Pancreas (tissue), 10 donors: Measurements from ENCODE around the gene SLC7A7. TPM values are rescaled to one million over a fixed set of nuclear protein-coding genes. Genes with fewer than 3 reads are reported as not detected.
"Not testable (repeated sequence)": the region's sequence is repeated elsewhere in the genome, so short reads cannot be mapped to it uniquely, and the experiment has no call there.

Experiments used
- ATAC-seq, 4 donors: fragments of 200-7000 bp; cut with Tn5 transposase; one replicate each; pipeline versions ENCODE4 v1.8.0 to v1.9.1; 2020; ENCODE audit warnings: mild to moderate bottlenecking in 4 of 4, moderate library complexity in 4 of 4
- DNase-seq, 6 donors: peaks; one replicate each; pipeline ENCODE4 v3.0.0-alpha.2; 2020
- FAIRE-seq: peaks from 2 replicates; lab custom pipeline; 2012; peaks lifted over from hg19 to GRCh38; lab: Jason Lieb, UNC
- H3K27ac ChIP-seq, 4 donors: fragments of 200-600 bp; sonication (generic); 1 replicate in 3 of 4; 2 replicates in 1 of 4; pipeline versions ENCODE4 v1.5.0 to v1.8.0; 2020
- H3K27me3 ChIP-seq, 4 donors: fragments of 200-600 bp; one replicate each; pipeline ENCODE4 v1.8.0; 2021
- H3K36me3 ChIP-seq, 3 donors: fragments of 200-600 bp; sonication (generic) in 1 of 3; one replicate each; pipeline versions ENCODE4 v1.5.0 to v1.8.0; 2020 to 2021
- H3K4me1 ChIP-seq, 3 donors: fragments of 200-600 bp; one replicate each; pipeline ENCODE4 v1.8.0; 2021
- H3K4me3 ChIP-seq, 4 donors: fragments of 200-600 bp; sonication (generic) in 2 of 4; one replicate each; pipeline versions ENCODE4 v1.5.0 to v1.8.0; 2020 to 2021
- H3K9me3 ChIP-seq, 4 donors: fragments of 200-600 bp; one replicate each; pipeline ENCODE4 v1.8.0; 2021
- WGBS, 2 donors: extraction: QIAGEN DNeasy Blood & Tissue Kit; methylation state at CpG; one replicate each; pipeline ENCODE4 v1.1.7; 2013; 5-methylcytosine and 5-hydroxymethylcytosine counted together
- intact Hi-C, 3 donors: fragments of 100-400 bp; cut with DNase I; formaldehyde crosslinking; loops; one replicate each; pipeline versions ENCODE4 v1.11.1 to v1.14.2; 2022
- polyA plus RNA-seq, 2 donors: library from polyadenylated mRNA; stranded (reverse); fragments of 200-250 nt; gene quantifications; one replicate each; pipeline ENCODE4 v1.2.3, GENCODE V29; 2013
- total RNA-seq, 6 donors: library from RNA; stranded (reverse); fragmentation: NEBNext Ultra II Directional in 4 of 6; extraction: Animal tissue kit (Norgen Biotek cat#: 25700) in 4 of 6; gene quantifications; one replicate each; pipeline versions ENCODE4 v1.2.1 to v1.2.4, GENCODE V29; 2021 to 2023
- TF ChIP-seq, protein P1 (sequence below), 4 donors: fragments of 200-600 bp; sonication (generic) in 3 of 4; IDR thresholded peaks; one replicate each; pipeline versions ENCODE4 v1.5.0 to v1.8.0; 2021; ENCODE audit warnings: antibody characterized with exemption in 4 of 4
- donor health status: healthy with polysubstance abuse.
- donor health status: DM: no; HTN: no; CAD: no; lungs with moderate emphysema.
- donor health status: DM: no; HTN: no; CAD: no.
- donor health status: control.
- donor health status: control.
- donor health status: Bipolar disorder and iron deficiency.
- donor health status: DM: yes; HTN: yes; CAD: no.
- donor health status: DM: no; HTN: no; CAD: no.
- donor health status: DM: no; HTN: no; CAD: no.
- donor health status: DM: yes; HTN: yes; CAD: no.

Gene SLC7A7
- total and polyA plus RNA-seq, 8 donors = 2.9 to 13.1 (median 5.7) TPM

DNA sequence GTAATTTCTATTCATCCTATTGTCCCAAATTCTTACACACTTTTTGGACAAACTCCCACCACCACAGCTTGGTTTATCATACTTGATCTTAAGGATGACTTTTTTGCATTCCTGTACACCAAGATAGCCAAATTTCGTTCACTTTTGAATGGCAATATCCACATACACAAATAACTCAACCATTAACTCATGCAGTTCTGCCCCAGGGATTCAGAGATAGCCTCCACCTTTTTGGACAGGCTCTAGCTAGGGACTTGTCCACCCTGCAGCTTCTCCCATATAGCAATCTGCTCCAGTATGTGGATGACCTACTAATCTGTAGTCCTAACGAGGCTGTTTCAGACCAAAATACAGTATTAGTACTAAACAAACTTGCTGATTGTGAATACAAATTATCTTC lies 81.4 kb downstream of the SLC7A7 start:
- intact Hi-C loops = no loop called here
- FAIRE-seq = no peak
- ATAC-seq = no peak

DNA sequence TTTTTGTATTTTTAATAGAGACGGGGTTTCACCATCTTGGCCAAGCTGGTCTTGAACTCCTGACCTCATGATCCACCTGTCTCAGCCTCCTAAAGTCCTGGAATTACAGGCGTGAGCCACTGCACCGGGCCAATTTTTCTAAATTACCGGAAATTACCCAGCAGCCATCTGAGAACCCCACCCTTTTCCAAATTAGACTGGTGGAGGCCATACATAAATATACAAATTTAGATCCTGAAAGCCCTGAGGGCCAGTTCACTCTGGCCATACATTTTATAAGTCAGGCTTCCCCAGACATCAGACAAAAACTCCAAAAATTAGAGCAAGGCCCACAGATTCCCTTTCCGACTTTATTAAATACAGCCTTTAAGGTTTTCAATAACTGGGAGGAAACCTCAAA lies 83.2 kb downstream of the SLC7A7 start:
- not testable (repeated sequence) for H3K4me1 ChIP-seq

More for the DNA sequence above, 81.4 kb downstream of the SLC7A7 start:
- Histone ChIP-seq H3K27ac (no peak overlapping the region), H3K4me1 (no peaks in the 10 kb centered on the region), H3K9me3 (no peaks in the 10 kb centered on the region), H3K27me3 (no peaks in the 10 kb centered on the region), H3K4me3 (no peak overlapping the region), H3K36me3 (no peaks in the 10 kb centered on the region)
- WGBS, 2 donors = 53 to 70% methylated on average over 2 of the region's 2 CpGs
- no peak for DNase-seq
- TF ChIP-seq, protein P1, sequence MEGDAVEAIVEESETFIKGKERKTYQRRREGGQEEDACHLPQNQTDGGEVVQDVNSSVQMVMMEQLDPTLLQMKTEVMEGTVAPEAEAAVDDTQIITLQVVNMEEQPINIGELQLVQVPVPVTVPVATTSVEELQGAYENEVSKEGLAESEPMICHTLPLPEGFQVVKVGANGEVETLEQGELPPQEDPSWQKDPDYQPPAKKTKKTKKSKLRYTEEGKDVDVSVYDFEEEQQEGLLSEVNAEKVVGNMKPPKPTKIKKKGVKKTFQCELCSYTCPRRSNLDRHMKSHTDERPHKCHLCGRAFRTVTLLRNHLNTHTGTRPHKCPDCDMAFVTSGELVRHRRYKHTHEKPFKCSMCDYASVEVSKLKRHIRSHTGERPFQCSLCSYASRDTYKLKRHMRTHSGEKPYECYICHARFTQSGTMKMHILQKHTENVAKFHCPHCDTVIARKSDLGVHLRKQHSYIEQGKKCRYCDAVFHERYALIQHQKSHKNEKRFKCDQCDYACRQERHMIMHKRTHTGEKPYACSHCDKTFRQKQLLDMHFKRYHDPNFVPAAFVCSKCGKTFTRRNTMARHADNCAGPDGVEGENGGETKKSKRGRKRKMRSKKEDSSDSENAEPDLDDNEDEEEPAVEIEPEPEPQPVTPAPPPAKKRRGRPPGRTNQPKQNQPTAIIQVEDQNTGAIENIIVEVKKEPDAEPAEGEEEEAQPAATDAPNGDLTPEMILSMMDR (IDR thresholded peaks at IDR 0.05) = no peak

DNA sequence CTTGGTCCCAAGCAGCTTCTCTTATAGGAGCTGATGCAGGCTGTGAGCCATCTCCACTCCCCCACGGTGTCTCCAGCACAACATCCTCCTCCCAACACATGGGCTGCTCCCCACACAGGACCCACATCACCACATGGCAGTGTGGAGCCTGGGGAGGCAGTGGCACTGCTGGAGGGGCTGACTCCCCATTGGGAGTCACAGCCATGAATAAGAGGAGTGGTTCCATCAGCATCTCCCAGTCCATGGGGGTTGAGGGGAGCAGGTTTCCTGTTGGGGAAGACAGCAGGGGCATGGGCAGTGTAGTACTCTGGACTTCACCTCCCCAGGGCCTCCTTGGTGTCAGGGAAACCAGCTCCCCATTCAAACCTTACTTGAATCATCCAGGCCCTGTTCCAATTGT lies 89.2 kb downstream of the SLC7A7 start:
- Histone ChIP-seq H3K27me3 (no peaks in the 10 kb centered on the region), H3K4me3 (no peak overlapping the region), H3K27ac (no peak overlapping the region), H3K36me3 (no peaks in the 10 kb centered on the region), H3K4me1 (no peaks in the 10 kb centered on the region), H3K9me3 (no peaks in the 10 kb centered on the region)
- 55 to 75% methylated on average over 1 of the region's 1 CpG for WGBS, 2 donors
- intact Hi-C loops = no loop called here
- DNase-seq = no peak
- TF ChIP-seq, protein P1 (IDR thresholded peaks at IDR 0.05) = no peak
- ATAC-seq = no peak
- FAIRE-seq = no peak

More for the DNA sequence above, 83.2 kb downstream of the SLC7A7 start:
- H3K9me3 ChIP-seq, H3K27me3 ChIP-seq, DNase-seq, intact Hi-C loops, ATAC-seq, FAIRE-seq, H3K4me3 ChIP-seq, H3K36me3 ChIP-seq, H3K27ac ChIP-seq: not testable (repeated sequence)
- WGBS, 2 donors = 77 to 94% methylated on average over 5 of the region's 5 CpGs

DNA sequence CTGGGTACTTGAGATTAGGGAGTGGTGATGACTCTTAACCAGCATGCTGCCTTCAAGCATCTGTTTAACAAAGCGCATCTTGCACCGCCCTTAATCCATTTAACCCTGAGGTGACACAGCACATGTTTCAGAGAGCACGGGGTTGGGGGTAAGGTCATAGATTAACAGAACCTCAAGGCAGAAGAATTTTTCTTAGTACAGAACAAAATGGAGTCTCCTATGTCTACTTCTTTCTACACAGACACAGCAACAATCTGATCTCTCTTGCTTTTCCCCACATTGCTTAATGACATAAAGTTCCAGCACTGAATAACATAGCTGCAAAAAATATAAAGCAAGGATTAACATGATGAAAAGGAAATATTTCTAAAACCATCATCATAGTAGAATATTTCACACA lies 89.9 kb downstream of the SLC7A7 start:
- FAIRE-seq, H3K4me3 ChIP-seq, ATAC-seq, H3K27ac ChIP-seq, H3K9me3 ChIP-seq, DNase-seq, intact Hi-C loops, H3K36me3 ChIP-seq, H3K4me1 ChIP-seq, H3K27me3 ChIP-seq: not testable (repeated sequence)
- WGBS, 2 donors = 56 to 64% methylated on average over 3 of the region's 3 CpGs

DNA sequence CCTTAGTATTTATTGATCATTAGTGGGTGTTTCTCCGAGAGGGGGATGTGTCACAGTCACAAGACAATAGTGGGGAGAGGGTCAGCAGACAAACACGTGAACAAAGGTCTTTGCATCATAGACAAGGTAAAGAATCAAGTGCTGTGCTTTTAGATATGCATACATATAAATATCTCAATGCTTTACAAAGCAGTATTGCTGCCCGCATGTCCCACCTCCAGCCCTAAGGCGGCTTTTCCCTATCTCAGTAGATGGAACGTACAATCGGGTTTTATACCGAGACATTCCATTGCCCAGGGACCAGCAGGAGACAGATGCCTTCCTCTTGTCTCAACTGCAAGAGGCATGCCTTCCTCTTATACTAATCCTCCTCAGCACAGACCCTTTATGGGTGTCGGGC lies 90.4 kb downstream of the SLC7A7 start:
- H3K36me3 ChIP-seq, H3K4me3 ChIP-seq, intact Hi-C loops, H3K27me3 ChIP-seq, FAIRE-seq, H3K4me1 ChIP-seq, H3K27ac ChIP-seq, ATAC-seq, DNase-seq, H3K9me3 ChIP-seq: not testable (repeated sequence)
- WGBS, 2 donors = 63 to 75% methylated on average over 5 to 8 of the region's 8 CpGs

DNA sequence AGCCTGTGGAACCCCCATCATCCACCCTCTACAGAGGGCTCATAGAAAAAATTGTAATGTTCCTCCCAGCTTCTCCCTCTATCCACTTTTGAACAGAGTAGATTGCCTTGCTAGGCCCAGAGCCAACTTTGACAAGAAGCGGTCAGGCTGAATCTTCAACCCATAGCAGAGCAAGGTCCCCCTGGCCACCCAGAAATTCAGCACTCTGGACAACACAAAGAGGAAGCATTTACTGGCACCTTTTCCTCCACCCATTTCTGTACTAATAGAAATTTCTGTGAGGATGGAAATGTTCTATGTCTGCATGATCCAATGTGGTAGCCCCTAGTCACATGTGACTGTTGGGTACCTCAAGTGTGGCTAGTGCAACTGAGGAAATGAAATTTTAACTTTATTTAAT lies 91.4 kb downstream of the SLC7A7 start:
- WGBS, 2 donors = 86 to 92% methylated on average over 1 of the region's 1 CpG
- Histone ChIP-seq H3K4me3 (no peak overlapping the region), H3K27ac (no peak overlapping the region), H3K36me3 (no peaks in the 10 kb centered on the region), H3K9me3 (no peaks in the 10 kb centered on the region), H3K27me3 (no peaks in the 10 kb centered on the region), H3K4me1 (no peaks in the 10 kb centered on the region)
- FAIRE-seq (no peak), ATAC-seq (no peak), DNase-seq (no peak)
- TF ChIP-seq, protein P1 (IDR thresholded peaks at IDR 0.05) = no peak
- intact Hi-C loops = no loop called here

Other genes starting within 250 kb of the SLC7A7 start
- 100 to 1,000 TPM in 1 of 6 donors, 10 to 100 TPM in 5; 63.3 to 119 (median 85.2) TPM for gene DAD1, start 226.2 kb downstream of the SLC7A7 start, total RNA-seq
- 100 to 1,000 TPM in 1 of 2 donors, 10 to 100 TPM in 1; 58.2 to 178 TPM for gene DAD1, start 226.2 kb downstream of the SLC7A7 start, polyA plus RNA-seq
- gene ABHD4, start 217.1 kb downstream of the SLC7A7 start, total RNA-seq = 10 to 100 TPM in 3 of 6 donors, 1 to 10 TPM in 3; 7.6 to 25.9 (median 11.8) TPM
- 10 to 100 TPM in 1 of 2 donors, 1 to 10 TPM in 1; 8.2 to 14.7 TPM for gene ABHD4, start 217.1 kb downstream of the SLC7A7 start, polyA plus RNA-seq
- gene OR6J1, start 171.1 kb downstream of the SLC7A7 start, total RNA-seq = under 1 TPM in 1 of 6 donors, not detected in 5; 0.03 TPM
- under 1 TPM in 1 of 2 donors, not detected in 1; 0.05 TPM for gene OR6J1, start 171.1 kb downstream of the SLC7A7 start, polyA plus RNA-seq
- gene OXA1L, start 48.7 kb downstream of the SLC7A7 start, total RNA-seq = 10 to 100 TPM; 48.1 to 76.2 (median 53.2) TPM
- 10 to 100 TPM; 56.7 to 91.2 TPM for gene OXA1L, start 48.7 kb downstream of the SLC7A7 start, polyA plus RNA-seq
- 10 to 100 TPM; 29.1 to 47.6 (median 43.0) TPM for gene MRPL52, start 14.5 kb upstream of the SLC7A7 start, total RNA-seq
- 10 to 100 TPM; 57.1 to 85.0 TPM for gene MRPL52, start 14.5 kb upstream of the SLC7A7 start, polyA plus RNA-seq
- 100 to 1,000 TPM in 1 of 6 donors, 10 to 100 TPM in 5; 21.5 to 146 (median 34.0) TPM for gene MMP14, start 21.1 kb upstream of the SLC7A7 start, total RNA-seq
- 10 to 100 TPM; 18.7 to 61.8 TPM for gene MMP14, start 21.1 kb upstream of the SLC7A7 start, polyA plus RNA-seq
- 10 to 100 TPM; 49.5 to 86.2 (median 52.5) TPM for gene LRP10, start 56.3 kb upstream of the SLC7A7 start, total RNA-seq
- 10 to 100 TPM; 14.7 to 22.7 TPM for gene LRP10, start 56.3 kb upstream of the SLC7A7 start, polyA plus RNA-seq
- gene REM2, start 67.8 kb upstream of the SLC7A7 start, total RNA-seq = under 1 TPM in 5 of 6 donors, not detected in 1; 0.16 to 0.41 (median 0.28) TPM
- 1 to 10 TPM in 1 of 2 donors, under 1 TPM in 1; 0.72 to 2.5 TPM for gene REM2, start 67.8 kb upstream of the SLC7A7 start, polyA plus RNA-seq
- gene RBM23, start 103.7 kb upstream of the SLC7A7 start, total RNA-seq = 10 to 100 TPM; 20.9 to 39.4 (median 30.6) TPM
- gene RBM23, start 103.7 kb upstream of the SLC7A7 start, polyA plus RNA-seq = 10 to 100 TPM; 30.4 to 58.6 TPM
- gene PRMT5, start 113.9 kb upstream of the SLC7A7 start, total RNA-seq = 10 to 100 TPM; 16.3 to 31.8 (median 29.2) TPM
- gene PRMT5, start 113.9 kb upstream of the SLC7A7 start, polyA plus RNA-seq = 10 to 100 TPM; 15.6 to 27.5 TPM
- 10 to 100 TPM; 18.4 to 31.8 (median 23.4) TPM for gene HAUS4, start 141.7 kb upstream of the SLC7A7 start, total RNA-seq
- 10 to 100 TPM; 13.6 to 17.0 TPM for gene HAUS4, start 141.7 kb upstream of the SLC7A7 start, polyA plus RNA-seq
- gene AJUBA, start 167.1 kb upstream of the SLC7A7 start, total RNA-seq = 10 to 100 TPM in 2 of 6 donors, 1 to 10 TPM in 4; 5.4 to 17.8 (median 9.1) TPM
- 1 to 10 TPM; 6.3 to 9.5 TPM for gene AJUBA, start 167.1 kb upstream of the SLC7A7 start, polyA plus RNA-seq
- 1 to 10 TPM; 4.3 to 7.5 (median 5.4) TPM for gene C14orf93, start 194.7 kb upstream of the SLC7A7 start, total RNA-seq
- gene C14orf93, start 194.7 kb upstream of the SLC7A7 start, polyA plus RNA-seq = 10 to 100 TPM in 1 of 2 donors, 1 to 10 TPM in 1; 8.3 to 11.3 TPM
- 10 to 100 TPM; 29.6 to 50.4 (median 45.9) TPM for gene PSMB5, start 219.5 kb upstream of the SLC7A7 start, total RNA-seq
- gene PSMB5, start 219.5 kb upstream of the SLC7A7 start, polyA plus RNA-seq = 10 to 100 TPM; 31.8 to 62.9 TPM
- not detected for gene PSMB11, start 226.8 kb upstream of the SLC7A7 start, total RNA-seq
- under 1 TPM in 1 of 2 donors, not detected in 1; 0.05 TPM for gene PSMB11, start 226.8 kb upstream of the SLC7A7 start, polyA plus RNA-seq
- gene CDH24, start 242.1 kb upstream of the SLC7A7 start, total RNA-seq = 1 to 10 TPM in 5 of 6 donors, under 1 TPM in 1; 0.91 to 3.4 (median 1.3) TPM
- gene CDH24, start 242.1 kb upstream of the SLC7A7 start, polyA plus RNA-seq = 10 to 100 TPM in 1 of 2 donors, 1 to 10 TPM in 1; 9.6 to 11.8 TPM